Activated naive CD4-positive, alpha-beta T cell treated with Interleukin-2 at 50 U/mL for 16 hours (primary cell): Measurements from ENCODE around the gene TRAPPC3L.
"Not testable (repeated sequence)": the region's sequence is repeated elsewhere in the genome, so short reads cannot be mapped to it uniquely, and the experiment has no call there.

Experiments used
- DNase-seq: peaks from one replicate; pipeline ENCODE4 v3.0.0-alpha.2; 2020

Gene TRAPPC3L

DNA sequence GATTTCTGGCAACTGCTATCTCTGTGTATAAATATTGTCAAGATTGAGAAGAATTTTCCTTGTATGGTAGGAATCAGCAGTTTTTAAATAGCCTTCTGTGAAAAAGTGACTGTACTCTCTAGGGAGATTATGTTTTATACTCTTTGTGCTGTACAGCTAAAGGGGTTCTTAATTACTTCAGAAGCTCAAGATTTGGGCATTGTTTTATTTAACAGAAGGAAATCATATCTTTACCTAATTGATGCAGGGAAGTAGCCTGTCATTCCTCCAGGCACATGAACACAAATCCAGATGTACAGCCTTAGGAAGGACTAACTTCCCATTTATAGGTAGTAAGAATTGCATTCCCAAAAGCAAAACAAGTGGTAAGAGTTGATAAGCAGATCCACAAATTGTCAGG is 32.8 kb downstream of the TRAPPC3L start:
- no peak for DNase-seq

DNA sequence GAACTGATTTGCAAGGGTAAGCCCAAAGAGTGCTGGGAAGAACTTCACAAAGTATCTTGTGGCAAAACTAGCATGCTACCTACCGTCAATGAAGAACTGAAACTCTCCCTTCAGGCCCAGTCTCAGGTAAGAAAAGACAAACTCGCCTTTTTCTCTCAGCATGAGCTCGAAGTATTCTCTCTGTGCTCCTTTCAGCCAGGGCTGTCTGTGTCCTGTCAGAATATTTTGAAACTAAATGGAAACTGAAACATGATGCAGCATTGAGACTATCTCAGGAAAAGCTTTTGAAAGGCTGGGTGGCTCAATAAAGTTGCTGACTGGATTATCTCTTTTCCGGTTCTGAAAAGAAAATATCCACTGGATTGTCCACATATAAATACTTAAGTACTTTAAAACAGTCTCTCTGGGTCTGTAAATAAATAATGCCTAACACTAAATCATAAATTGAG is 33.3 kb downstream of the TRAPPC3L start:
- DNase-seq, result no peak

DNA sequence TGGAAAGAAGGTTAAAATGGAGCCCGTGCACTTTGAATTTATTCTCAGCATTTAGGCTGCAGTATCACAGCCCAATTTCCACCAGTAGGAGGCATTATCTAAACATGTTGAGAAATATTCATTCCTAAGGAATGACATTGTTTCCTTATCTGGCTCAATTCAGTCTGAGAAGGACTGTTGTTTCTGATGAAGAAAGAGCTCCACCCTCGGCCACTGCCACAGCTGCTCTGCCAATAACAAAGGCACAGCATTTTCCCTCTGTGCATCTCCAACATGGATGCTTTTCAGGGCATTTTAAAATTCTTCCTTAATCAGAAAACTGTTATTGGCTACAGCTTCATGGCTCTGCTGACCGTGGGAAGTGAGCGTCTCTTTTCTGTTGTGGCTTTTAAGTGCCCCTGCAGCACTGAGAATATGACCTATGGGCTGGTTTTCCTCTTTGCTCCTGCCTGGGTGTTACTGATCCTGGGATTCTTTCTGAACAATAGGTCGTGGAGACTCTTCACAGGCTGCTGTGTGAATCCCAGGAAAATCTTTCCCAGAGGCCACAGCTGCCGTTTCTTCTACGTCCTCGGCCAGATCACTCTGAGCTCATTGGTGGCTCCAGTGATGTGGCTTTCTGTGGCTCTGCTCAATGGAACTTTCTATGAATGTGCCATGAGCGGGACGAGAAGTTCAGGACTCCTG is 33.9 kb downstream of the TRAPPC3L start, which contains the start of gene CALHM5:
CALHM5 (plus strand) TSS at position 216 of the 687 bp plus-strand sequence; CDS start at position 274, 58 bp downstream.
- no peak for DNase-seq

DNA sequence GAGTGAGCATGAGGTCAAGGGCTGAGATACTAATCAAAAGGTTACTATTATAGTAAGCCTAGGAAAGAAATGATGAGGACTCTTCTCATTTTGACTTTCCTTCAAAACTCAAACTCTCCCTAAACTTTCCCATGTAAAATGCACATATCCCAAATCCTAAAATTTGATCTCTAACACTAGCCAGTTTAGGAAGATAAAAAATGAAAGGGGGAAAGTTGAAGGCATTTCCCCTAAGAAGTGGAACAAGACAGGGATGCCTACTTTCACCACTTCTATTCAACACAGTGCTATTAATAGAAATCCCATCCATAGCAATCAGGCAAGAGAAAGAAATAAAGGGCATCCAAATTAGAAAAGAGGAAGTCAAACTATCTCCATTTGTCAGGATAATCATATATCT is 37.0 kb downstream of the TRAPPC3L start:
- no peak for DNase-seq

DNA sequence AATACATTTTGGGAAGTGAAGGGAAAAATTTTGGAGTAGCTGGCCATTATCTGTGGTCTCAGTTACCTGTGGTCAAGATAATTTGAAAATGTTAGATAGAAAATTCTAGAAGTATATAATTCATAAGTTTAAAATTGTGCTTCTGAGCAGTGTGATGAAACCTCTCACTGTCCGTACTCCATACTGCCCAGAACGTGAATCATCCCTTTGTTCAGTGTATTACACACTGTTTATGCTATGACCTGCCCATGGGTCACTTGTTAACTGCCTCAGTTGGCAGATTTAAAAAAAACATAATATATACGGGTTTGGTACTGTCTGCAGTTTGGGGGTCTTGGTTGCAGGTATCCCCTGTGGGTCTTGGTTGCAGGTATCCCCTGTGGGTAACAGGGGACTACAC is 38.2 kb downstream of the TRAPPC3L start:
- DNase-seq, result no peak

DNA sequence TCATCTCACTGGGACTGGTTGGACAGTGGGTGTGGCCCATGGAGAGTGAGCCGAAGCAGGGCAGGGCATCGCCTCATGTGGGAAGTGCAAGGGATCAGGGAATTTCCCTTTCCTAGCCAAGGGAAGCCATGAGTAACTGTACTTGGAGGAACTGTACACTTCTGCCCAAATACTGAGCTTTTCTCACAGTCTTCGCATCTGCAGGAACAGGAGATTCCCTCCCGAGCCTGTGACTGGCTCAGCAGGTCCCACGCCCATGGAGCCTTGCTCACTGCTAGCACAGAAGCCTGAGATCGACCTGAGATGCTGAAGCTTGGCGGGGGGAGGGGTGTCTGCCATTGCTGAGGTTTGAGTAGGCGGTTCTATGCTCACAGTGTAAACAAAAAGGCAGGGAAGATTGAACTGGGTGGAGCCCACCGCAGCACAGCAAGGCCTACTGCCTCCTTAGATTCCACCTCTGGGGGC is 44.5 kb downstream of the TRAPPC3L start:
- DNase-seq, result no peak

DNA sequence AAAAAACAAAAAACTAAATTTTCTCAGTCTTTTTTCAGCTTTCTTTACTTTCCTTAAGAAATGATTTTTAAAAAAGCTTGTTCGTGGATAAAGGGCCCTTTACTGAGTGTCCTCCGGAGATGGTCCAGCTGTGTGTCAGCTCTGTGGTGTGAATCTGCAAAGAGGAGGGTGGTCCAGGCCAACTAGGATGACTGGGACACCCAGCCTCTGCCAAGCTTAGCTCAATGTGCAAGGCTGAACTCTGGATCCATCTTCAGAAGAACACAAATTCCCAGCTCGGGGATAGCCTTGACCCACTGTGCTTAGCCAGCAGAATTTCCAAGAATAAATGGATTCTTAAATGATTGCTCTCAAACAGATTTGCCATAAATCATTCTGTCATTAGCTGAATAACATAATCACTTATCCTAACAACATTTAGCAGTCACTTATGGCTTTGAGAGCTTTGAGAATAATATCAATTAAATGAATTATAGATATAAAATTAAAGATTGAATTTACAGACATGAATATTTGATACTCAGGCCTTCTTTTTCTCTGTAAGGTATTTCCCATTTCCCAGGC is 48.3 kb downstream of the TRAPPC3L start:
- DNase-seq, result no peak

DNA sequence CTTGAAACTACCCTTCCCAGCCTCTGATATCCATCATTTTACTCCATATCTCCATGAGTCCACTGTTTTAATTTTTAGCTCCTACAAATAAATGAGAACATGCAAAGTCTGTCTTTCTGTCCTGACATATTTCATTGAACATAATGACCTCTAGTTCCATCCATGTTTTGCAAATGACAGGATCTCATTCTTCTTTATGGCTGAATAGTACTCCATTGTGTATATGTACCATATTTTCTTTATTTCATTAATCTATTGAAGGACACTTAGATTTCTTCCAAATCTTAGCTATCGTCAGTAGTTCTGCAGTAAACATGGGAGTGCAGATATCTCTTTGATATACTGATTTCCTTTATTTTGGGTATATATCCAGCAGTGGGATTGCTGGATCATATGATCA is 50.3 kb downstream of the TRAPPC3L start:
- not testable (repeated sequence) for DNase-seq

DNA sequence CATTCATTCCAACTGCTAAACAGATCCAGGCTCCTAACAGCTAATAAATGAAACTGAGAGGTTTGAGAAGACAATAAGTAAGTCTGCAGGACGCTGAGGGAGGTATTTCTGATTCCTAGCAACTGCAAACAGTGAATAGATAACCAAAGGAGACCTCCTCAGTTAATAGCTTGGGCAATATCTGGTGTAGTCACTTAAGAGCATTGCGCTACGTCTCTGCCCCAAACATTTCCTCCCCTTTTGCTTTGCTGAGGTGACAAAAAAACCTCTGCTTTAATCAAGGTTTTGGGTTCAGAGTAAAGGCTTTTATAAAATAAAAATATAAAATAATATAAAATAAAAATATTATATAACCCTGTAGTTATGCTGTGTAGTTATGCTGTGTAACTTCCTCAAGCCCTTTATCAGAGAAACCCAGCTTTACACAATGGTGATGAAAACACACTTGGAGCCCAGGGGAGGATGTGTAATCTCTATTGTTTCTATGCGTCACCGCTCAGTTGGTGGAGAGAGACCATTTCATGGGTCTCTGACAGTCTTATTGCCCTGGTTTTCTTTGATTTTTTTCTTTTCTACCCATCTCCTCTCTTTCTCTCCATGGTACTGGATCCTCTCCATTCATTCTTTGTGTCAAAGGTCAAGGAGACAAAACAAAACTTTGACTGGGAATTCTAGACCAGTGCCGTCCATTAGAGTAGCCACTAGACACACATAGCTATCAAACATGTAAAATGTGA is 53.0 kb downstream of the TRAPPC3L start:
- DNase-seq, result no peak

DNA sequence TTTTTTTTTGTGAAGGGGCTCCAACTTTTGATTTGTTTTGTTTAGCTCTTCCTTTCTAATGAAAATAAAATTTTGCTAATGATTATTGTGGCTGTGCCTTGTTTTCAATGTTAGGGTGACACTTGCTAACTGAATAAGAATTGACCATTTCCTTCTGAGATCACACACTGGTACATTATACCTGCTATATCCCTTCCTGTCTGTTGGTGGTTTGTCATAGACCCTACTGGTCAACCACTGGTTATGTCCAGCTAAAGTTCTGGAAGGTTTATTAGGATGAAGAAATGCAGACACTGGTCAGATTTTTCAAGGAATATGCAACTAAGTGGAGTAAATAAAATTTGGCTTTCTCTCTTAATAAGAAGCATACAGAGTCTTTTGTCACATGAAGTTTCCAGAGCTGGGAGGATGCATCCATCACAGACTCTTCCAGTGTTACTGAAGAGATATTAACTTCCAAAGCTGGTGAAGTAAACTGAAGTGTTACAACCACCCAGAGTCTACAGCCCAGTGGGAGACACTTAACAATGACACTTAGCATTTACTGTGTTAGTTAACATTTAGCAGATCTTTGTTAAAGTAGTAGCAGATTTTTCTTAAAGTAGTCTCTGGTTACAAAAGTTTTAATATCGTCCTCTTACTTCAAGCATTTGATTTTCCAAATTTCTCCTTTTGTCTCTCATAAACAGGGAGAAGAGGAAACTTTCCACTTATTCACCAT is 53.7 kb downstream of the TRAPPC3L start:
- DNase-seq, result no peak

DNA sequence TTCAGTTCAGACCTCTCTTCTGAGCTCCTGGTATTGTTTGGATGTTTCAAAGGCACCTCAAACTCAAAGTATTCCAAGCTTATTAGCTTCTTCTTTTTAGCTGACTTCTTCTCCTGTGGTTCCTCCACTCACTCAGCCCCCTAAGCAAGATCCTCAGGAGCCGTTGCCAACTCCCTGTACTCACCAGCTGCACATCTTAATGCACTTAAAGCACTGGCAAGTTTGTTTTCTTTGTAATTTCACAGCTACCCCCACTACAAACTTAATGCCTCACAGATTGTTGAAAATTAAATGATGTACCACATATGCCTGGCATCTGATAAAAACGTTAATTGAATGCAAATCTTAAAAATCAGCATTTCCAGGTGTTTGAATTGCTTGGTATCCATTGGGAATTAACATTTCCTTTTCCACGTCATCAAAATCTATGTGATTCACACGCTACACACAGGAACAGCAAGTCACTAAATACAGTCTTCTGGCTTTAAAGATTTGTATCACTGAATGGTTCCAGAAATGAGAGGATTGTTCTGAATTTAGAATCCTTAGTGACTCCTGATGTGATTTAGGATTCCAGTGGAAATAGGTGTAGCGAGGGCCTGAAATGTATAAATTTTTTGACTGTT is 59.8 kb downstream of the TRAPPC3L start:
- no peak for DNase-seq

DNA sequence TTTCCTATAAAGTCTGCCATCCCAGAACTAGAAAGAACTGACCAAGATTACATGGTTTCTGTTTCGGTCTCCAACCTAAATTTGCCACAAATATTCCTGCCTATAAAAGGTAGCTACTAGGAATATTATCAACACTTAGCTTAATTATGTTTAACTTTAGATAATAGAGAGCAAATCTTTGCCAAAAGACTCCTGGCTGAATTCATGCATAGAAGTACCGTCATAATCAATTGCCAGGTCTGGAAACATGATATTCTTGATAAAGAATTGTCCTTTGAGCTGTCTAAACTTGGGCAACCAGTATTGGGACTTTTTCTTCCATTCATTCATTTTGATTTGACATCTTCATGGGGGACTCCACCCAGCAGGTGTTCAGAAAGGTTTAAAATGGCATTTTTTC is 61.9 kb downstream of the TRAPPC3L start:
- no peak for DNase-seq

DNA sequence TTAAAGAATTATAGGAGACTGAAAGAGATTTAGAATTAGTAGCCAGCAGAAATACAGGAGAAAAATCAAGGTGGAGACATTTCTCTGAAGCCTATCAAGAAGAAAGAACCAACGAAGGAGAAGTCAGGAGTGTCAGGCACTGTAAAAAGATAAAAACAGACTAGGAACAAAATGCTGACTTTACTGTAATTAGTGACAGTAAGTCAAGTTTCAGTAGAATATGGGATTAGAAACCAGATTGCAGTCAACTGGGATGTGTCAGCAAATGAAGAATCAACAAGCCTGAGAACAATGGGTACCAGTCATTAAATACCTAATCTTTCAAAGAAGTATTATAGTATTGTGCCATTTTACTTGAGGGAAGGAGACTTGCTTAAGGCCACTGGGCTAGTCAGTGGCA is 62.7 kb downstream of the TRAPPC3L start:
- no peak for DNase-seq

DNA sequence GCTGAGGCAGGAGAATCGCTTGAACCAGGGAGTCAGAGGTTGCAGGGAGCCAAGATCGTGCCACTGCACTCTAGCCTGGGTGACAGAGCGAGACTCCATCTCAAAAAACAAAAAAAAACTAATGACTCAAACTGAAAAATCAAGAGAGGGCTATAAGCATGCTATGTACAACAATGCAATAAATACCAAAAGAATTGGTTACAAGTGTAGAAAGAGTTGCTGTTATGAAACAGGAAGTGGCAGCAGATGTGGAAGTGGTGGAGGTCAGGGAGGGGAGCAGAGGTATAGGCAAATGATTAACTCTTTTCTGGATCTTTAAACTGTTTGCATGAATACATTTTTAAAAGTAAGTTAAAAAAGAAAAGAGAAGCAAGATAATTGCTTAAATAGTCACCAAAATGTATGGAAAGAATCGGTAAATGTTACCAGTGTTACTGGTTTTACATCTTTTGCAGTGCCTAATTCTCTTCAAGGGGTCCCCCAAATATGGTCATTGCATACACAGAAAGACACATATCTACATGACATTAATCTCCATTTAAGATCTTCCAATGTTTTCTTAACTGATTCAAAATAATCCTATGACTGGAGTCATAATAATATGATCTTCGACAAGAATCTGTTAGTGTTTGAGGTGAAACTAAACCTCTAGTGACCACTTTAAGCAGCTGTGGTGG is 69.3 kb downstream of the TRAPPC3L start:
- DNase-seq, result no peak

DNA sequence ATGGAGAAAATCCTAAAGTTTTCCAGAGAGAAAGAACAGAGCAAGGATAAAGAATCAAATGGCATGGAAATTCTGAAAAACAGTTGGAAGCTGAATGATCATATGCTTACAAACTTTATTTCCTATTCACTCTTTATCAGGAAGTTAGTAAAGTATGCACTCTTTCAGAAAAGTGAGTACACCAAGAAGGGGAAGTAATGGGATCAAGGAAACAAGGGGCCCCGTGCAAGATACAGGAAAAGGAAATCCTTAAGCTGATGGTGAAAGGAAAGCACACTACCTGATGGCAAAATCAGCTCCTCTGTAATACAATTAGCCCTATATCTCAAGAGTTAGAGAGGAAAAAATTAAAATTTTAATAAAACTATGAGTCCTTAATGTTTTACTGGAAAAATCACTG is 70.3 kb downstream of the TRAPPC3L start:
- DNase-seq, result no peak

DNA sequence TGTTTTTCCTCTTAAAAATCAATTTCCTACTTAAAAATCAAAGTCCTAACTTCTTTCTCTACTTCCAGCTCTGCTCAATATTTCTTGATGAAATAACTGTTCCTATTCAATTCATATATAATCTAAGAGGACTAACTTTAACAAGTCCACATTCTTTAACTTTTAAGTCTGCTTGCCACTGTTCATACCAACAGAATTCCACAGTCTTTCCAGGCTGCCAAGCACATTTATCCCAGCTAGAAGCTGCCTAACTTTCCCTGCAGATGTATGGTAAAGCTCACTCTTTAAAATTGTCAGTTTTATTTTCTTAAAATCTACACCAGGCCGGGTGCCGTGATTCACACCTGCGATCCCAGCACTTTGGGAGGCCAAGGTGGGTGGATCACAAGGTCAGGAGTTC is 72.8 kb downstream of the TRAPPC3L start:
- DNase-seq, result no peak

DNA sequence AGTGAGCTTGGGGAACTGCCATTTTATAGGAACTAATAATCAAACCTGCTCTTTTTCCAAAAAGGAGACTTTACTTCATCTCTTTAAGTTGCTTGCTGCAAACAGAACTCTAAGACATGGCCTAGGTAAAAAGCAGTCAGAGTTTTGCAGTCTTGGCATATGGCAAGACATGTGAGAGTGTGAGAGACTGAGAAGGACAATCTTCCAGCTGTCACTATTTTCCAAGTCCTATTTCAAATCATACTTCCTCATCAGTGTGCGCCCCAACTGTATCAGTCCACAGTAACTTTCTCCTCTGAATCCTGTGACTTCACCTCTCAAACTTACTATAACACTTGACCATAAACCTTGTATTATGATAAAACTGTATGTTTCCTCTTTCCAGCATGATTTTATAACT is 74.0 kb downstream of the TRAPPC3L start:
- no peak for DNase-seq

DNA sequence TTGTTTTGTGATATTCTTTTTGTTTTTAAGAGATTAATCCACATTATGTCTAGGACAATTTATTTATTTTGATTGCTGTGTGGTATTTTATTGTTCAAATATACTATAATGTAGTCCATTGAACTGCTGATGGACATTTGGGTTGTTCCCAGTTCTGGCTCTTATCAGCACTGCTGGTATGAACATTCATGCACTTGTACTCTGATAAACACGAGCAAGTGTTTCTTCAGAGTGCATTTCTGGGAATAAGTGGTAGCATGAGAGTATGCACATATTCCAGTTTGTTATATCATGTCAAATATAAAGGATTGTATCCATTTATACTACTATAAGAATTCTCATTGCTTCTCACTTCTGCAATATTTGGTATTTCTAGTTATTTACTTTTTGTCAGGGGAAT is 77.2 kb downstream of the TRAPPC3L start:
- no peak for DNase-seq

DNA sequence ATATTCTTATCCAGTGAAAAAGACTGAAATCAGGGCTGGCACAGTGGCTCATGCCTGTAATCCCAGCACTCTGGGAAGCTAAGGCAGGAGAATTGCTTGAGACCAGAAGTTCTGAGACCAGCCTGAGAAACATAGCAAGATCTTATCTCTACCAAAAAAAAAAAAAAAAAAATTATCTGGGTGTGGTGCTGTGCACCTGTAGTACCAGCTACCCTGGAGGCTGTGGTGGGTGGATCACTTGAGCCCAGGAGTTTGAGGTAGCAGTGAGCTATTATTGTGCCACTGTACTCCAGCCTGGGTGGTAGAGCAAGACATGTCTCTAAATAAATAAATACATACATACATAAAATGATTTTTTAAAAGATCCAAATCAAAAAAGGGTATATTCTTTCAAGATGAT is 78.0 kb downstream of the TRAPPC3L start:
- no peak for DNase-seq

DNA sequence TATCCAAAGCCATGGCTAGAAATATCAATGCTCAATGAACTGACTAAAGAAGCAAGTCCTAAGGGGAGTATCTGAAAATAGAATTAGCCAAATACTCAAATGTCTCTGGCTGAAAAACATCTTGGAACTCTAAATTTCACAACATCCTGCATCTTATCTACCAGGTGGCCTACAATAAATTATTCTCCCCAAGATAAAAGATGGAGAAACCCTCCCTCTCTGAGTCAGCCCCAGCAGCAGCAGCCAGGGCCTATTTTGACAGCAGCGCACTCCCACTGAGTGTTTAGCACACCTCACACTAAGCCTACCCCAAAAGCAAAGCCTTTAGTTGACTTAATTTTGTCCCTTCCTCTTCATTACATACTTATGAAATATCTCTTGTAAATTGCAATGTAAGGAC is 78.4 kb downstream of the TRAPPC3L start:
- no peak for DNase-seq

DNA sequence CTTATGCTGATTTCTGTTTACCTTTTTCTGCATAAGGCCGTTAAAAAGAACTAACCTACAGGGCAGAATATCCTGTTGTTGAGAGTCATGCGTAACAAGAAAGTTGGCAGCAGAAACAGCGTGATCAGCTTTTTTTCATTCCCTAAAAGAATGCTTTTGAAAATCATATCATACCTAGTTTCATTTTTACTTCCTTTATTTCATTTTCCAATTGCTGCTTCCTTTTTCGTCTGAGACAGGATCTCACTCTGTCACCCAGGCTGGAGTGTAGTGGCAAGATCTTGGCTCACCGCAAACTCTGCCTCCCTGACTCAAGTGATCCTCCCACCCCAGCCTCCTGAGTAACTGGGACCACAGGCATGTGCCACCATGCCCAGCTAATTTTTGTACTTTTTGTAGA is 80.2 kb downstream of the TRAPPC3L start:
- DNase-seq, result no peak

DNA sequence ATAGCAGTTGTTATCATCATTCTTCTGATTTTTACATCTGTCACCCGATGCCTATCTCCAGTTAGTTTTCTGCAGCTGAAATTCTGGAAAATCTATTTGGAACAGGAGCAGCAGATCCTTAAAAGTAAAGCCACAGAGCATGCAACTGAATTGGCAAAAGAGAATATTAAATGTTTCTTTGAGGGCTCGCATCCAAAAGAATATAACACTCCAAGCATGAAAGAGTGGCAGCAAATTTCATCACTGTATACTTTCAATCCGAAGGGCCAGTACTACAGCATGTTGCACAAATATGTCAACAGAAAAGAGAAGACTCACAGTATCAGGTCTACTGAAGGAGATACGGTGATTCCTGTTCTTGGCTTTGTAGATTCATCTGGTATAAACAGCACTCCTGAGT is 82.2 kb downstream of the TRAPPC3L start:
- no peak for DNase-seq
